Panc1 (cell line): ENCODE data around the gene PCCA. TPM values are rescaled to one million over a fixed set of nuclear protein-coding genes. Genes with fewer than 3 reads are reported as not detected.

Source experiments
- ATAC-seq: fragments of 200-7000 bp; cut with Tn5 transposase; 2 replicates; pipeline ENCODE4 v1.9.1; 2020; ENCODE audit warnings: mild to moderate bottlenecking, moderate library complexity
- BruUV-seq: library from RNA; stranded (reverse); fragments of 400-500 nt; replicated peaks from 2 replicates; lab custom pipeline; 2021; lab: Mats Ljungman, UMichigan
- CTCF ChIA-PET: fragments of 300-600 bp; sonication (Branson Sonifier 250); formaldehyde crosslinking; loops from one replicate; lab custom pipeline; 2022; ENCODE audit warnings: antibody characterized with exemption; lab: Charles Lee
- POLR2A ChIA-PET: fragments of 300-600 bp; sonication (Branson Sonifier 250); formaldehyde crosslinking; loops from one replicate; lab custom pipeline; 2022; ENCODE audit warnings: antibody characterized with exemption; lab: Charles Lee
- DNase-seq: peaks from one replicate; pipeline ENCODE4 v3.0.0-alpha.2; 2010; ENCODE audit warnings: low read depth, low spot score
- H3K27ac ChIP-seq: 2 replicates; pipeline ENCODE4 v1.5.1; 2011; ENCODE audit warnings: mild to moderate bottlenecking, low read length, inconsistent platforms
- H3K27me3 ChIP-seq: fragments of 200-500 bp; sonication (Bioruptor generic); 2 replicates; pipeline ENCODE4 v1.6.0; 2014; ENCODE audit warnings: low read length, inconsistent platforms; ENCODE audit not compliant: control insufficient read depth, insufficient read depth
- H3K36me3 ChIP-seq: fragments of 200-500 bp; sonication (Bioruptor generic); 2 replicates; pipeline ENCODE4 v1.5.1; 2014; ENCODE audit warnings: inconsistent platforms, mild to moderate bottlenecking, low read length, moderate library complexity; ENCODE audit not compliant: control insufficient read depth, insufficient read depth
- H3K4me1 ChIP-seq: 2 replicates; pipeline ENCODE4 v1.5.1; 2011; ENCODE audit warnings: inconsistent platforms, mild to moderate bottlenecking, low read length, moderate library complexity; ENCODE audit not compliant: control insufficient read depth, insufficient read depth
- H3K4me3 ChIP-seq, 2 experiments: 2 replicates each; pipeline ENCODE4 v1.5.1; 2011 to 2012; ENCODE audit warnings: low read depth in 2 of 2, low read length in 2 of 2, mild to moderate bottlenecking in 2 of 2, inconsistent platforms in 1 of 2, moderate library complexity in 1 of 2
- H3K9me3 ChIP-seq: fragments of 200-500 bp; sonication (Bioruptor generic); 2 replicates; pipeline ENCODE4 v1.5.1; 2014; ENCODE audit warnings: low read depth, mild to moderate bottlenecking, inconsistent platforms, low read length, moderate library complexity; ENCODE audit not compliant: control insufficient read depth, insufficient read depth
- CTCF ChIP-seq: fragments of 450-650 bp; IDR thresholded peaks from 2 replicates; pipeline ENCODE4 v1.5.1; 2017; ENCODE audit warnings: mild to moderate bottlenecking
- POLR2AphosphoS5 ChIP-seq: IDR thresholded peaks from 2 replicates; pipeline ENCODE4 v1.6.1; 2012; ENCODE audit warnings: mild to moderate bottlenecking, low read depth, low read length, moderate library complexity
- REST ChIP-seq, 2 experiments: IDR thresholded peaks; 2 replicates each; pipeline ENCODE4 v1.6.1; 2011 to 2012; ENCODE audit warnings: low read depth in 2 of 2, control low read depth in 1 of 2, low read length in 1 of 2, mild to moderate bottlenecking in 1 of 2, moderate library complexity in 1 of 2; ENCODE audit not compliant: insufficient read depth in 1 of 2
- SIN3A ChIP-seq: IDR thresholded peaks from 2 replicates; pipeline ENCODE4 v1.6.1; 2012; ENCODE audit warnings: low read depth, mild to moderate bottlenecking, low read length, moderate library complexity, borderline replicate concordance; ENCODE audit not compliant: insufficient read depth
- TCF7L2 ChIP-seq: IDR thresholded peaks from 2 replicates; pipeline ENCODE4 v1.6.1; 2011; ENCODE audit warnings: mild to moderate bottlenecking, low read depth, low read length, inconsistent platforms
- in situ Hi-C: cut with HindIII; loops from 2 replicates; pipeline ENCODE4 v1.10.0; 2016; ENCODE audit warnings: low sequenced_read_pairs, low pct_unique_long_range_greater_than_20kb
- intact Hi-C: fragments of 100-400 bp; cut with micrococcal nuclease; formaldehyde crosslinking; loops from one replicate; pipeline ENCODE4 v1.10.0; 2022; ENCODE audit not compliant: unreplicated experiment
- total RNA-seq: library from RNA; stranded (reverse); gene quantifications from one replicate; pipeline ENCODE4 v1.2.1, GENCODE V29; 2021; ENCODE audit not compliant: unreplicated experiment

The PCCA gene
- total RNA-seq, 1 experiment from 2014 or later = 14.7 TPM

GRCh38 chr13:100364591-100364990 lies 275.7 kb downstream of the PCCA start:
- no peak overlapping the region for H3K4me3 ChIP-seq
- POLR2A ChIA-PET = no interaction called here
- no peak for TF ChIP-seq POLR2AphosphoS5
- TF ChIP-seq SIN3A = no peak
- TF ChIP-seq REST (IDR thresholded peaks at IDR 0.05; ENCODE audit: insufficient read depth in 1 of 2, low read depth in 2 of 2, low read length in 1 of 2) = no peak
- no peak for TF ChIP-seq TCF7L2
- no peak for TF ChIP-seq CTCF
- no peaks in the 10 kb centered on the region for H3K36me3 ChIP-seq
- H3K27ac ChIP-seq = peak overlapping the region; percentile 93
- DNase-seq = no peak
- H3K4me1 ChIP-seq = peaks cover 31% of the 10 kb centered on the region
- H3K27me3 ChIP-seq = no peaks in the 10 kb centered on the region
- ATAC-seq = no peak
- CTCF ChIA-PET = interaction anchor here (0.5 kb wide), 1 partner anchor 150 kb away, joined by 4 read pairs; no protein-coding TSS in a partner anchor
- intact Hi-C loops = no loop called here
- in situ Hi-C loops = no loop called here
- BruUV-seq = no TSS peak
- no peaks in the 10 kb centered on the region for H3K9me3 ChIP-seq

- ATAC-seq (no peak), DNase-seq (no peak)
- TF ChIP-seq TCF7L2 = no peak
- no peak for TF ChIP-seq SIN3A
- TF ChIP-seq REST (IDR thresholded peaks at IDR 0.05; ENCODE audit: insufficient read depth in 1 of 2, low read depth in 2 of 2, low read length in 1 of 2) = no peak
- no peak for TF ChIP-seq CTCF
- TF ChIP-seq POLR2AphosphoS5 = no peak
- CTCF ChIA-PET = no interaction called here
- POLR2A ChIA-PET = no interaction called here
- no TSS peak for BruUV-seq
- H3K4me3 ChIP-seq = no peak overlapping the region
- no peaks in the 10 kb centered on the region for H3K36me3 ChIP-seq
- H3K27ac ChIP-seq = peak overlapping the region; percentile 93
- intact Hi-C loops = no loop called here
- H3K9me3 ChIP-seq = no peaks in the 10 kb centered on the region
- in situ Hi-C loops = no loop called here
- peaks cover 31% of the 10 kb centered on the region for H3K4me1 ChIP-seq
- no peaks in the 10 kb centered on the region for H3K27me3 ChIP-seq
These were observed 276.8 kb downstream of the PCCA start for GRCh38 chr13:100365680-100366079.
